ENCODE data around the gene APBB1IP. TPM values are rescaled to one million over a fixed set of nuclear protein-coding genes. Genes with fewer than 3 reads are reported as not detected.

APBB1IP gene
- polyA plus RNA-seq, 1 experiment = 0.04 TPM

- DNase-seq (ENCODE audit: low read depth, low spot score) = no peak
- TF ChIP-seq CTCF (IDR thresholded peaks at IDR 0.05; ENCODE audit: low read depth, low read length) = no peak
- ChIA-PET POLR2A (no interaction called here), CTCF (no interaction called here)
- H3K27me3 ChIP-seq (ENCODE audit: control insufficient read depth, insufficient read depth, low read length) = no peaks in the 10 kb centered on the region
- peaks cover 14% of the 10 kb centered on the region for H3K9me3 ChIP-seq (ENCODE audit: control insufficient read depth, insufficient read depth, low read length)
- H3K27ac ChIP-seq (ENCODE audit: low read depth, low read length) = no peak overlapping the region
- H3K4me3 ChIP-seq (ENCODE audit: low read depth, low read length) = no peak overlapping the region
Observed at GRCh38 chr10:26436848-26437247, 1.3 kb upstream of the APBB1IP start.

DNA sequence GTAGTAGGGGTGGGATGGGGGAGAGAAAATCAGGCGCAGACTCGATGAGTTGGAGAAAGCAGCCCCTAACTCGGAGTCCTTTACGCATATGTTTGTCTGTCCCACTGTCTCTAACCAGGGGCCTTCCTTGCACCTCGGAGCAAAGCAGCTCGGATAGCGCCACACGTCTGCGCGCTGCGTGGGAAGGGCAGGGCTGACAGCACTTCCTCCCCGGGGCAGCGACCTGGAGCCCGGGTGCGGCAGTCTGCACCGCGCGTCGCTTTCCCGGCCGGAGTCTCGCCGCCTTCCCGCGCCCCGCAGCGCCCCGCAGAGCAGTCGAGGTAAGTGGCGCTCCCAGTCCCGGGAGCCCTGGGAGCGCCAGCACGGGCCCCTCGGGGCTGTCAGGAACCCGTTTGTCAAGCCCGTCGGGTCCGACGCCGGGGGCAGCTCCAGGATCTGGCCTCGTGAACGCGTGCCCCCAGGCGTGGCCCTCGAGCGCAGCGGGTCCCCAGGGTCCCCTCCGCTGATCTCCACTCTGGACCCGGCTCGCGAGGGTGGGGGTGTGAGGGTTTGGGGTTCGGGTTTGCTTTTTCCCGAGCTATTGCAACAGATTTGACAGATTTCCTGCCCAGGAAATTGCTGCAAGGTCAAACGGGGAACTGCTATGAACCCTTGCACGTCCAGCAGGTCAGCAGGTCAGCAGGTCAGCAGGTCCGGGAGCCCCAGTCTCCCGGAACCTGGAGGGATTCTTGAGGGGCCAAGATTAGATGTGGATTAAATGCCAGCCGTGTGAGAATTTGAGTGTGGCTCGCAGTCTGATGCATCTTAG lies 597 bp downstream of the APBB1IP start:
- peaks cover 14% of the 10 kb centered on the region for H3K9me3 ChIP-seq (ENCODE audit: control insufficient read depth, insufficient read depth, low read length)
- ChIA-PET CTCF (no interaction called here), POLR2A (no interaction called here)
- H3K27ac ChIP-seq (ENCODE audit: low read depth, low read length) = no peak overlapping the region
- DNase-seq (ENCODE audit: low read depth, low spot score) = no peak
- TF ChIP-seq CTCF (IDR thresholded peaks at IDR 0.05; ENCODE audit: low read depth, low read length) = no peak
- no peaks in the 10 kb centered on the region for H3K27me3 ChIP-seq (ENCODE audit: control insufficient read depth, insufficient read depth, low read length)
- no peak overlapping the region for H3K4me3 ChIP-seq (ENCODE audit: low read depth, low read length)

- TF ChIP-seq CTCF (IDR thresholded peaks at IDR 0.05; ENCODE audit: low read depth, low read length) = no peak
- Histone ChIP-seq H3K27me3 (ENCODE audit: control insufficient read depth, insufficient read depth, low read length) (no peaks in the 10 kb centered on the region), H3K4me3 (ENCODE audit: low read depth, low read length) (no peak overlapping the region), H3K9me3 (ENCODE audit: control insufficient read depth, insufficient read depth, low read length) (peaks cover 14% of the 10 kb centered on the region), H3K27ac (ENCODE audit: low read depth, low read length) (no peak overlapping the region)
- ChIA-PET POLR2A (no interaction called here), CTCF (no interaction called here)
- no peak for DNase-seq (ENCODE audit: low read depth, low spot score)
Observed at GRCh38 chr10:26439406-26440087, 1.4 kb downstream of the APBB1IP start.

- DNase-seq (ENCODE audit: low read depth, low spot score) = no peak
- POLR2A ChIA-PET = no interaction called here
Observed at GRCh38 chr10:26440088-26440470, 1.9 kb downstream of the APBB1IP start.

More at GRCh38 chr10:26440088-26440470, 1.9 kb downstream of the APBB1IP start:
- Histone ChIP-seq H3K9me3 (ENCODE audit: control insufficient read depth, insufficient read depth, low read length) (peaks cover 14% of the 10 kb centered on the region), H3K4me3 (ENCODE audit: low read depth, low read length) (no peak overlapping the region), H3K27me3 (ENCODE audit: control insufficient read depth, insufficient read depth, low read length) (no peaks in the 10 kb centered on the region), H3K27ac (ENCODE audit: low read depth, low read length) (no peak overlapping the region)
- no peak for TF ChIP-seq CTCF (IDR thresholded peaks at IDR 0.05; ENCODE audit: low read depth, low read length)
- CTCF ChIA-PET = no interaction called here
